ENCODE data around the gene PGAP6. TPM values are rescaled to one million over a fixed set of nuclear protein-coding genes. Genes with fewer than 3 reads are reported as not detected.
A peak's percentile ranks its signal among the peaks of the same experiment; 100 is the strongest.

PGAP6 gene
- total and polyA plus RNA-seq, 2 of the 8 experiments (the other 6 are each of a cell fraction or from before 2014, with no cell fraction given), result 86.8 to 364 TPM

GRCh38 chr16:426906-427249 lies 45.1 kb upstream of the PGAP6 start:
- H4K91ac ChIP-seq (replicated peaks; ENCODE audit: insufficient read length, low read length), result no peak overlapping the region
- peaks cover 11 to 33% (median 24%) of the 10 kb centered on the region in 4 experiments for H3K27me3 ChIP-seq (replicated peaks in 1 of 4; ENCODE audit: control insufficient read depth in 3 of 4, extremely low read depth in 1 of 4, insufficient read depth in 3 of 4, low read length in 3 of 4)
- H3K23ac ChIP-seq (ENCODE audit: insufficient read length), result no peak overlapping the region
- H2AK5ac ChIP-seq (ENCODE audit: low read depth, low read length), result no peak overlapping the region
- FAIRE-seq, result no peak
- no peak overlapping the region for H2BK20ac ChIP-seq (ENCODE audit: low read length)
- H3K9me3 ChIP-seq (ENCODE audit: insufficient read depth in 2 of 2, low read depth in 1 of 2, low read length in 1 of 2), result no peaks in the 10 kb centered on the region
- H2BK12ac ChIP-seq (ENCODE audit: low read depth, low read length), result no peak overlapping the region
- H3K4me1 ChIP-seq (replicated peaks in 1 of 4; ENCODE audit: control insufficient read depth in 3 of 4, insufficient read depth in 4 of 4, low read length in 3 of 4), result peaks cover 0 to 15% (median 7%) of the 10 kb centered on the region in 4 experiments; a peak in 4 of 7 replicates
- peak overlapping the region; percentile 80 to 99 for H3K4me2 ChIP-seq (ENCODE audit: insufficient read depth in 1 of 2, low read depth in 2 of 2, low read length in 2 of 2)
- no peak overlapping the region for H3K14ac ChIP-seq (ENCODE audit: insufficient read length)
- H2BK15ac ChIP-seq (ENCODE audit: low read length), result no peak overlapping the region
- H3K56ac ChIP-seq (replicated peaks; ENCODE audit: insufficient read length, low read depth, low read length), result no peak overlapping the region
- peak overlapping the region; percentile 66 to 97 (median 68) for H3K4me3 ChIP-seq (ENCODE audit: extremely low read depth in 1 of 4, insufficient read depth in 2 of 4, low read depth in 3 of 4, low read length in 4 of 4)
- H4K5ac ChIP-seq (ENCODE audit: insufficient read length, low read depth, low read length), result no peak overlapping the region
- no peak for DNase-seq (ENCODE audit: low read depth in 1 of 2, low spot score in 2 of 2)
- no peak overlapping the region for H4K8ac ChIP-seq (ENCODE audit: extremely low read depth, insufficient read depth, low read length)
- peaks cover 0 to 36% of the 10 kb centered on the region in 2 experiments; a peak in 2 of 4 replicates for H3K79me2 ChIP-seq (ENCODE audit: control insufficient read depth in 1 of 2, insufficient read depth in 2 of 2, low read length in 2 of 2)
- H2BK120ac ChIP-seq (replicated peaks; ENCODE audit: low read depth, low read length), result no peak overlapping the region
- H3K9ac ChIP-seq (replicated peaks in 1 of 4; ENCODE audit: extremely low read depth in 1 of 4, low read depth in 3 of 4, low read length in 3 of 4), result peak overlapping the region in 2 of 4 experiments; percentile 62 to 75; a peak in 3 of 7 replicates
- WGBS, 2 experiments (ENCODE audit: extremely low coverage in 1 of 2, insufficient coverage in 1 of 2, insufficient read length in 1 of 2, insufficient replicate concordance in 2 of 2, low coverage in 1 of 2, low lambda C conversion rate in 2 of 2, missing lambda C conversion rate in 1 of 2), result 74% methylated on average over 4 of the region's 13 CpGs; no CpG with 5 or more reads in 1 of the 2 experiments
- H3K79me1 ChIP-seq (ENCODE audit: low read depth, low read length), result peaks cover 4% of the 10 kb centered on the region
- POLR2A ChIA-PET (ENCODE audit: partially characterized antibody), result interaction anchor here (1.0 to 1.6 kb wide), 4 partner anchors 10 to 34 kb away, joined by 4 to 6 read pairs (median 4); partner anchors contain the start of gene DECR2
- peaks cover 4 to 18% of the 10 kb centered on the region in 2 experiments for H4K20me1 ChIP-seq (replicated peaks in 1 of 2; ENCODE audit: control insufficient read depth in 1 of 2, insufficient read depth in 2 of 2, low read length in 2 of 2)
- H2AFZ ChIP-seq (ENCODE audit: low read length), result no peak overlapping the region
- H3K36me3 ChIP-seq (ENCODE audit: control insufficient read depth in 2 of 4, insufficient read depth in 4 of 4, low read length in 3 of 4), result no peaks in the 10 kb centered on the region
- no peak overlapping the region for H3K4ac ChIP-seq (replicated peaks; ENCODE audit: insufficient read length, low read depth, low read length)
- H3K18ac ChIP-seq (ENCODE audit: extremely low read depth, low read length), result no peak overlapping the region
- H3K23me2 ChIP-seq (ENCODE audit: low read depth, low read length), result peaks cover 13% of the 10 kb centered on the region; the same call in 1 of the 2 replicates
- no peak overlapping the region for H3K27ac ChIP-seq (ENCODE audit: low read depth, low read length)
- no peak overlapping the region for H2BK5ac ChIP-seq (ENCODE audit: low read depth, low read length)
- CTCF ChIA-PET (ENCODE audit: partially characterized antibody), result interaction anchor here (1.1 to 2.1 kb wide), 3 partner anchors 10 to 37 kb away, joined by 3 to 6 read pairs (median 5); no protein-coding TSS in a partner anchor
- TF ChIP-seq POLR2AphosphoS5 (IDR thresholded peaks at IDR 0.05; ENCODE audit: low read depth, low read length), result no peak
- no peak for TF ChIP-seq TAF1 (IDR thresholded peaks at IDR 0.05; ENCODE audit: low read depth, low read length)
- no peak for TF ChIP-seq TAF7 (optimal IDR thresholded peaks at IDR 0.05; ENCODE audit: borderline replicate concordance, low read depth, low read length)
- no peak for TF ChIP-seq JUN (IDR thresholded peaks at IDR 0.05; ENCODE audit: low read depth, low read length)
- no peak for TF ChIP-seq NRF1 (IDR thresholded peaks at IDR 0.05; ENCODE audit: low read depth, low read length)

Measured in H1 (cell line).